ENCODE data around the gene LRBA.
"Not testable (repeated sequence)": the region's sequence is repeated elsewhere in the genome, so short reads cannot be mapped to it uniquely, and the experiment has no call there.

The LRBA gene

DNA sequence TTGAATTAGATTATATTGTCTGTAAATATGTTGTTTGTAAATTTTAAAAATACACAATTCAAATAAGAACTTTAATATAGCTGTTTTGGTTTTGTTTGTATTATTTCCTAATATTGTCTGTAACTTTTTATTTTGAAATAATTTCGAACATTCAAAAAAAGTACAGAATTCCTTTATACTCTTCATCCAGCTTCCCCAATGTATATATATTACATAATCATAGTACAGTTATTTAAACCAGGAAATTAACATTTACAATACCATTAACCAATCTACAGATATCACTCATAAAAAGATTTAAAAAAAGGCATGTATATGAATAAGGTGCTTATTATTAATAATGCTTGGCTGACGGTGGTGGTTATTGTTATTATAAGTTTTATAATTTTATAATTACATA is 84.1 kb downstream of the LRBA start:
- H3K27ac ChIP-seq: no peak overlapping the region
- no peak for TF ChIP-seq CTCF (IDR thresholded peaks at IDR 0.05)
- no peak overlapping the region for H3K4me3 ChIP-seq
- DNase-seq (ENCODE audit: low spot score): no peak

- H3K4me3 ChIP-seq: no peak overlapping the region
- no peak overlapping the region for H3K27ac ChIP-seq
- no peak for DNase-seq (ENCODE audit: low spot score)
- TF ChIP-seq CTCF (IDR thresholded peaks at IDR 0.05): no peak
Measured at GRCh38 chr4:150923945-150924344, 91.1 kb downstream of the LRBA start.

DNA sequence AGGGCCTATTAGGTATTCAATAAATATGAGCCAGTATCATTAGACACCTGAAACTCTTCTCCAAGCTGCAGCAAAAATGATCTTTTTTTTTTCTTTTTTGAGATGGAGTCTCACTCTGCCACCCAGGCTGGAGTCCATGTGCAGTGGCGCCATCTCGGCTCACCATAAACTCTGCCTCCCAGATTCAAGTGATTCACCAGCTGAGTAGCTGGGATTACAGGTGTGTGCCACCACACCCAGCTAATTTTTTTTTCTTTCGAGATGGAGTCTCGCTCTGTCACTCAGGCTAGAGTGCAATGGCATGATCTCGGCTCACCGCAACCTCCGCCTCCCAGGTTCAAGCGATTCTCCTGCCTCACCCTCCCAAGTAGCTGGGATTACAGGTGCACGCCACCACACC is 93.6 kb downstream of the LRBA start:
- DNase-seq (ENCODE audit: low spot score); H3K4me3 ChIP-seq; H3K27ac ChIP-seq: not testable (repeated sequence)

GRCh38 chr4:150918562-150918961 is 96.5 kb downstream of the LRBA start:
- DNase-seq (ENCODE audit: low spot score); H3K27ac ChIP-seq; H3K4me3 ChIP-seq: not testable (repeated sequence)

GRCh38 chr4:150911326-150911725 is 103.8 kb downstream of the LRBA start:
- Histone ChIP-seq H3K4me3 (no peak overlapping the region), H3K27ac (no peak overlapping the region)
- DNase-seq (ENCODE audit: low spot score): no peak
- no peak for TF ChIP-seq CTCF (IDR thresholded peaks at IDR 0.05)

DNA sequence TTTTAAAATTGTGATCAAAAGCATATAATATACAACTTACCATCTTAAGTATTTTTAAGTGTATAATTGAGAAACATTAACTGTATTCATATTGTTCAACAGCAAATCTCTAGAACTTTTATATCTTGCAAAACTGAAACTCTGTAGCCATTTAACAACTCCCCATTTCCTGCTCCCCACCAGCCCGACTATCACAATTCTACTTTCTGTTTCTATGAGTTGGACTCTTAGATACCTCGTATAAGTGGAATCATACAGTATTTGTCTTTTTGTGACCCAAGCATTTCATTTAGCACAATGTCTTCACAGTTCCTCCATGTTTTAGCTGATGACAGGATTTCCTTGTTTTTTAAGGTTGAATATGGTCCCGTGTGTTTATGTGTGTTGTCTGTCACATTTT is 106.0 kb downstream of the LRBA start:
- no peak overlapping the region for H3K27ac ChIP-seq
- no peak overlapping the region for H3K4me3 ChIP-seq
- DNase-seq (ENCODE audit: low spot score): no peak
- TF ChIP-seq CTCF (IDR thresholded peaks at IDR 0.05): no peak

GRCh38 chr4:150906987-150907633 is 108.0 kb downstream of the LRBA start:
- no peak for TF ChIP-seq CTCF (IDR thresholded peaks at IDR 0.05)
- Histone ChIP-seq H3K27ac (no peak overlapping the region), H3K4me3 (no peak overlapping the region)
- no peak for DNase-seq (ENCODE audit: low spot score)

DNA sequence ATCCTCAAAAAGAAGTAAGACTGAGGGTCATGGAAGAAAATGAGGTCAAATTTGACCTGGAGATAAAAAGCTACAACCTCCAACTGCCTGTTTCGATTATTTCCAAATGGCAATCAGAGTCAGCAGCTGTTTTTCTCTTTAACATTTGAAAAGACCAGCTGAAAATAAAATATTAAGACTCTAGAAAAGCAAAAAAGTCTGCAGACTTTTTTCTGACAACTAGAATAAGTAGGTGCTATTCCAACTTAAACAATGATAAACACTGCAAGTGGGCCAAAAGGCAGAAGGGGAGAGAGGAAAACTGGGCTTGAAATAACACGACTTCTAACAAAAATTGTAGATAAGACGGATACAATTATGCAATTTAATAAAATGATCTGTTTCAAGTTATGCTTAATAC is 110.4 kb downstream of the LRBA start:
- Histone ChIP-seq H3K27ac (no peak overlapping the region), H3K4me3 (no peak overlapping the region)
- DNase-seq (ENCODE audit: low spot score): no peak
- TF ChIP-seq CTCF (IDR thresholded peaks at IDR 0.05): no peak
